GM12872 (cell line): ENCODE data around the gene HES7.

Experiments
- CTCF ChIP-seq: IDR thresholded peaks from 3 replicates; pipeline ENCODE4 v1.5.1; 2011; ENCODE audit warnings: low read depth, mild to moderate bottlenecking, low read length, moderate library complexity; ENCODE audit not compliant: insufficient read depth

Gene HES7

GRCh38 chr17:8153525-8153956, 29.6 kb upstream of the HES7 start:
- TF ChIP-seq CTCF, result no peak

GRCh38 chr17:8153031-8153451, 29.1 kb upstream of the HES7 start:
- no peak for TF ChIP-seq CTCF

GRCh38 chr17:8152112-8152775, 28.3 kb upstream of the HES7 start, which contains the start of gene PER1:
PER1 (minus strand) TSS chr17:8152404; CDS start chr17:8150706, 1,698 bp downstream.
- TF ChIP-seq CTCF, result no peak

- TF ChIP-seq CTCF, result no peak
Observed at GRCh38 chr17:8151641-8152111, 27.8 kb upstream of the HES7 start.

- TF ChIP-seq CTCF, result no peak
Observed at GRCh38 chr17:8151120-8151640, 27.3 kb upstream of the HES7 start.

- no peak for TF ChIP-seq CTCF
Observed at GRCh38 chr17:8150194-8151119, 26.6 kb upstream of the HES7 start.
